SIG-M5 treated with dmso at 0.1 percent for 504 hours (cell line): Measurements from ENCODE around the gene CCDC57.
"Not testable (repeated sequence)": the region's sequence is repeated elsewhere in the genome, so short reads cannot be mapped to it uniquely, and the experiment has no call there.

Experiments
- DNase-seq: peaks from one replicate; lab custom pipeline; 2025; ENCODE audit not compliant: unreplicated experiment; lab: John Stamatoyannopoulos, UW

The CCDC57 gene, protein sequence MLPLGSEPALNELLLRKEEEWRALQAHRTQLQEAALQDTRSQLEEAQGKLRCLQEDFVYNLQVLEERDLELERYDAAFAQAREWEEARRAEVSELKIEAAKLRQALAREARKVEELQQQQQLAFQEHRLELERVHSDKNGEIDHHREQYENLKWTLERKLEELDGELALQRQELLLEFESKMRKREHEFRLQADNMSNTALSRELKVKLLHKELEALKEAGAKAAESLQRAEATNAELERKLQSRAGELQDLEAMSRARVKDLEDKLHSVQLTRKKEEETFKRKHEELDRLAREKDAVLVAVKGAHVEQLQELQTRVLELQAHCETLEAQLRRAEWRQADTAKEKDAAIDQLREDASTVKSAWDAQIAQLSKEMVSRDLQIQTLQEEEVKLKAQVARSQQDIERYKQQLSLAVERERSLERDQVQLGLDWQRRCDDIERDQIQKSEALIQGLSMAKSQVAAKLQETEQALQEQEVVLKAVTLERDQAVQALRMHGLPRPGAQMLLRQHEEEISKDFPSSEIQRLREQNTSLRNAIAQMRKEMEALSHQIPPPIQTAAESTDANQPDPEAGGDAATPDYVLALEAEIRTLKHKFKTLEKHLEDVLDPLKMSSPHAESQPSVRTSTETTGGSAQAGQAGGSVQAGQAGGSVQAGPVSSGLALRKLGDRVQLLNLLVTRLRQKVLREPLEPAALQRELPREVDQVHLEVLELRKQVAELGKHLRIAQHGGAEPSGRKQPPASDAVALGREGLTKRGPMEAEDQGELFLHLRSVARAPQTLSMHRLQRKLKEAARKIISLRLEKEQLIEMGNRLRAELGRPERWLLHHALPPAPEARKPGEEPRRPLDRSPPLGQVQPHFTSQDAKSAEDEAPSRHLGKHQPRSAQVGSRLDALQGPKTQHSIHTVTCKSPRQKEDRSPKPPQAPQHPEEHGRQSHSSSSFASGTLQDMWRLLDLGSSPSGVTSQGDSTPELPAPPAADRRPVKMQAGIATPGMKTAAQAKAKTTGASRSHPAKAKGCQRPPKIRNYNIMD

GRCh38 chr17:82212331-82213250 is at the start of gene CCDC57:
CCDC57 (minus strand) TSS chr17:82212842; CDS start chr17:82201944, 10,898 bp downstream.
- peak; percentile 60 for DNase-seq

DNA sequence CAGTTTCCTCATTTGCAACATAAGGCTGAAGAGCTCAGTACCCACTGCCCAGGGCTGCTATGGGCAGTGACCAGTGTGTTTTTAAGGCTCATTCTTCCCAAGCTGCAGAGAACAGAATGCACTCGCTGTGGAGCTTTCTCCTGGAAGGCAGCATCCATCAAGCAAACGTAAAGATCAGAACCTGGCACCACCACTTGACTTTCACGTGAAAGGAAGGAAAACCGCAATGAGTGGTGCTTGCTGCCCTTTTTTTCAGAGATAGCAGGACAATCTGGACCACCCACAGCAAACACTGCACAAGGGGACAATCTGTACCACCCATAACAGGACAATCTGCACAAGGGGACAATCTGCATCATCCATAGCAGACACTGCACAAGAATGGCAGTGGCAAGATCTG is 49.7 kb upstream of the CCDC57 start:
- no peak for DNase-seq

GRCh38 chr17:82259972-82260961 is 47.6 kb upstream of the CCDC57 start:
- DNase-seq, result not testable (repeated sequence)

DNA sequence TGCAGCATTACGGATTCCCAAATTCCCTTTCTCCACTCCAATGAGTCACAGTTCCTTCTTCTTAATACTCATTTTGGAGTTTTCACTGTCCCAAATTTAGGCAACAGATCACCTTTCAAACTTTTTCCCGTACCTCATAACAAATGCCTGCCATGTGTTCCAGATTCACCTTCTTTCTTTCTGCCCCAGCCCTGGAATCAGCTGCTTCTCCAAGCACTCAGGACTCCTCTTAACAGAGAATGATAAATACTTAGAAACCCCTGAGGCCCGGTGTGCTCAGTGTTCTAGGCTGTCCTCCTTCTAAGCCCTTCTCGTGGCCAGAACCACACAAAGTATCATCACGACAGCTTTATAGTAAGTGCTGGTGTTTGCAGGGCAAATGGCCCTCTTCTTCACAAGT is 45.9 kb upstream of the CCDC57 start:
- no peak for DNase-seq

DNA sequence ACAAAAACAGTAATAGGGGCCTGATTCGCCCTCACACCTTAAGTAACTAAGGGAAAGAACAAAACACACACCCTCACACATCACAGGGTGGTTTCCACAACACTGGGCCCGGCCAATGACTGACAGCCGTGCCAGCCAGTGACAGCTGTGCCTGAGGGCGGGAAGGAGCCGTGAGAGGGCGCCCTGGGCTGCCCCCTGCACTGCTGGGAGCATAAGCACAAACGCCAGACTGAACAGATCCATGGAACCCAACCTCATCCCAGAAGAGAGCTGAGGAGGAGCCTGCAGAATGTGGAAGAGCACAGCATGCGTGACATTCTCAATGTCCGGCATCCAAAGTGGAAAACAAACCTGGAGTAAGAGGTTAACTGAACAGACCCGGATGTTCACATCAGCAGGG is 44.8 kb upstream of the CCDC57 start:
- DNase-seq, result no peak

DNA sequence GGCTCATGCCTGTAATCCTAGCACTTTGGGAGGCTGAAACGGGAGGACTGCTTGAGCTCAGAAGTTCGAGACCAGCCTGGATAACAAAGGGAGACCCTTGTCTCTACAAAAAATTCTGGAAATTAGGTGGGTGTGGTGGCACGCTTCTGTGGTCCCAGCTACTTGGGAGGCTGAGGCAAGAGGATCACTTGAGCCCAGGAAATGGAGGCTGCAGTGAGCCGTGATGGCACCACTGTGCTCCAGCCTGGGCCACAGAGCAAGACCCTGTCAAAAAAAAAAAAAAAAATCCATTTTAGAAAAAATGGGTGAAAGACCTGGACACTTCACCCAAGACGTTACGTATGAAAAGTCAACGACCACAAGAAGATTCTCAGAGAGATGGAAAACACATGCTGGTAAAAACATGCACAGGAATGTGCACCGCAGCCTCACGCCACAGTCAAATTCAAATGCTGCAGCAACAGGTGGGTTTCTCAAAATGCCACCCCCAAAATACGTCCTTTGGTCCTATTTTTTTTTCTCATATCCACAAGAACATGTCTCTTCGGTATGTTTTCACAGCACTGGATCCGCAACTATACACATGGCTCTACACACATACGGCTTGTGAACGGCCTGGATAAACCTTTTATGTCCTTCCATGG is 43.7 kb upstream of the CCDC57 start:
- DNase-seq, result no peak

- no peak for DNase-seq
Observed at GRCh38 chr17:82255402-82255972, 42.8 kb upstream of the CCDC57 start.

GRCh38 chr17:82254746-82255145 is 42.1 kb upstream of the CCDC57 start:
- DNase-seq, result not testable (repeated sequence)

GRCh38 chr17:82254096-82254495 is 41.5 kb upstream of the CCDC57 start:
- not testable (repeated sequence) for DNase-seq

GRCh38 chr17:82253179-82253544 is 40.5 kb upstream of the CCDC57 start:
- DNase-seq, result no peak

- no peak for DNase-seq
Observed at GRCh38 chr17:82252511-82253178, 40.0 kb upstream of the CCDC57 start.

GRCh38 chr17:82250868-82251500 is 38.3 kb upstream of the CCDC57 start:
- no peak for DNase-seq

GRCh38 chr17:82249896-82250581 is 37.4 kb upstream of the CCDC57 start:
- DNase-seq, result no peak

- no peak for DNase-seq
Observed at GRCh38 chr17:82248815-82249674, 36.4 kb upstream of the CCDC57 start.

DNA sequence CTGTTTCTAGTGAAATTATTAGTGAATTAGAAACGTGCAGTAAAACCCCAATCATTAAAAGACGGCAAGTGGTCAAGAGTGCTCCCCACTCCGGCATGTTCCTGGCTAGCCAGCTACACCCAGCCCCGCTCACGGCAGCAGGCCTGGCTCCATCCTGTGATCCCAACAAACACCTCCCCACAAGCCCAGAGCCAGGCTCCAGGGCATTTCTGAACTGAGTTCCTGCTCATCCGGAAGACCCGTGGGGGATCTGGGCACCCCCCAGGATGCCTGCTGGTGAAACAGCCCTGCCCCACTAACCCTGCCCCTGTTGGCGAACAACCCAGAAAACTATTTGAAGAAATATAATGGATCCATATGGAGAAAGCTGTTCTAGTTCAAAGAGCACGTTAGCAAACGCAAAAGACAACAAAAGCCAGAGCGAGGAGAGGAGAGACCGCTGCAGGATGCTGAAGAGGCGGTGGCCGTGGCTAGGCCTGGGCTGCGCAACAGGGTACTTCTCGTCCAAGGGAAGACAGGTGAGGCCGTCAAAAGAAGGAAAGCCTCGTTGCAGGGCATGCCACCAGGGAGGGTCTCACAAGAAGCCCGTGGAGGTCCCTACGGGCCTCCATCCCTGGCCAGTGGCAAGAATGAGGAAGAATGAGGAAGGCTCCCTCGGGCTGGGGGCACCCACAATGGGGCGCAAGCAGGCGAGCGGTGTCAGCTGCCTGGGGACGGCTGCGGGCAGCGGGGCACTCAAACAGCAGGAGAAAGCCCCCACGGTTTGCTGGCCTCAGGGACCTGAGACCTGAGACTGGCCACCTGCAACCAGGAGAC is 35.4 kb upstream of the CCDC57 start:
- DNase-seq, result no peak
